ENCODE results near the gene MIA3. TPM values are rescaled to one million over a fixed set of nuclear protein-coding genes. Genes with fewer than 3 reads are reported as not detected.

MIA3 gene
- total and polyA plus RNA-seq, 9 of the 15 experiments (the other 6 are each of a cell fraction or from before 2014, with no cell fraction given), result 21.6 to 89.4 (median 40.8) TPM

GRCh38 chr1:222620566-222620965, 2.7 kb downstream of the MIA3 start:
- no peak for TF ChIP-seq SRSF9 (IDR thresholded peaks at IDR 0.05; ENCODE audit: borderline replicate concordance, low read depth, low read length)
- TF ChIP-seq NCOA1 (IDR thresholded peaks at IDR 0.05; ENCODE audit: low read depth), result no peak
- no peak for TF ChIP-seq MCM3 (IDR thresholded peaks at IDR 0.05)
- TF ChIP-seq MTA3 (IDR thresholded peaks at IDR 0.05; ENCODE audit: borderline replicate concordance), result no peak
- no peak for TF ChIP-seq PCBP2 (IDR thresholded peaks at IDR 0.05; ENCODE audit: low read depth, low read length, poor library complexity, severe bottlenecking)
- no peak for TF ChIP-seq ATF3 (IDR thresholded peaks at IDR 0.05)
- TF ChIP-seq ATF3 (CRISPR knock-in tag; conservative IDR thresholded peaks at IDR 0.05), result no peak
- TF ChIP-seq, protein P1, sequence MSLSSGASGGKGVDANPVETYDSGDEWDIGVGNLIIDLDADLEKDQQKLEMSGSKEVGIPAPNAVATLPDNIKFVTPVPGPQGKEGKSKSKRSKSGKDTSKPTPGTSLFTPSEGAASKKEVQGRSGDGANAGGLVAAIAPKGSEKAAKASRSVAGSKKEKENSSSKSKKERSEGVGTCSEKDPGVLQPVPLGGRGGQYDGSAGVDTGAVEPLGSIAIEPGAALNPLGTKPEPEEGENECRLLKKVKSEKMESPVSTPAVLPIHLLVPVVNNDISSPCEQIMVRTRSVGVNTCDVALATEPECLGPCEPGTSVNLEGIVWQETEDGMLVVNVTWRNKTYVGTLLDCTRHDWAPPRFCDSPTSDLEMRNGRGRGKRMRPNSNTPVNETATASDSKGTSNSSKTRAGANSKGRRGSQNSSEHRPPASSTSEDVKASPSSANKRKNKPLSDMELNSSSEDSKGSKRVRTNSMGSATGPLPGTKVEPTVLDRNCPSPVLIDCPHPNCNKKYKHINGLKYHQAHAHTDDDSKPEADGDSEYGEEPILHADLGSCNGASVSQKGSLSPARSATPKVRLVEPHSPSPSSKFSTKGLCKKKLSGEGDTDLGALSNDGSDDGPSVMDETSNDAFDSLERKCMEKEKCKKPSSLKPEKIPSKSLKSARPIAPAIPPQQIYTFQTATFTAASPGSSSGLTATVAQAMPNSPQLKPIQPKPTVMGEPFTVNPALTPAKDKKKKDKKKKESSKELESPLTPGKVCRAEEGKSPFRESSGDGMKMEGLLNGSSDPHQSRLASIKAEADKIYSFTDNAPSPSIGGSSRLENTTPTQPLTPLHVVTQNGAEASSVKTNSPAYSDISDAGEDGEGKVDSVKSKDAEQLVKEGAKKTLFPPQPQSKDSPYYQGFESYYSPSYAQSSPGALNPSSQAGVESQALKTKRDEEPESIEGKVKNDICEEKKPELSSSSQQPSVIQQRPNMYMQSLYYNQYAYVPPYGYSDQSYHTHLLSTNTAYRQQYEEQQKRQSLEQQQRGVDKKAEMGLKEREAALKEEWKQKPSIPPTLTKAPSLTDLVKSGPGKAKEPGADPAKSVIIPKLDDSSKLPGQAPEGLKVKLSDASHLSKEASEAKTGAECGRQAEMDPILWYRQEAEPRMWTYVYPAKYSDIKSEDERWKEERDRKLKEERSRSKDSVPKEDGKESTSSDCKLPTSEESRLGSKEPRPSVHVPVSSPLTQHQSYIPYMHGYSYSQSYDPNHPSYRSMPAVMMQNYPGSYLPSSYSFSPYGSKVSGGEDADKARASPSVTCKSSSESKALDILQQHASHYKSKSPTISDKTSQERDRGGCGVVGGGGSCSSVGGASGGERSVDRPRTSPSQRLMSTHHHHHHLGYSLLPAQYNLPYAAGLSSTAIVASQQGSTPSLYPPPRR (CRISPR knock-in tag; IDR thresholded peaks at IDR 0.05; ENCODE audit: borderline replicate concordance), result no peak
- TF ChIP-seq DNMT1 (IDR thresholded peaks at IDR 0.05), result no peak
- TF ChIP-seq ETV6 (IDR thresholded peaks at IDR 0.05; ENCODE audit: borderline replicate concordance in 1 of 2, low read depth in 2 of 2, low read length in 1 of 2), result no peak
- no peak for TF ChIP-seq ETV6 (CRISPR knock-in tag; IDR thresholded peaks at IDR 0.05; ENCODE audit: borderline replicate concordance)
- Histone ChIP-seq H4K20me1 (replicated peaks; ENCODE audit: control insufficient read depth, insufficient read depth, low read length) (peaks cover 13% of the 10 kb centered on the region), H3K4me1 (replicated peaks in 1 of 2; ENCODE audit: control insufficient read depth in 2 of 2, insufficient read depth in 2 of 2, low read length in 2 of 2) (peaks cover 8 to 14% of the 10 kb centered on the region in 2 experiments; a peak in 4 of 5 replicates), H3K4me3 (no peak overlapping the region), H3K79me2 (ENCODE audit: control insufficient read depth, insufficient read depth, low read length) (peaks cover 34% of the 10 kb centered on the region), H3K36me3 (ENCODE audit: control insufficient read depth, insufficient read depth, low read length) (peaks cover 42% of the 10 kb centered on the region), H3K27ac (ENCODE audit: extremely low read depth, low read depth, low read length) (no peak overlapping the region), H3K27me3 (ENCODE audit: control insufficient read depth in 2 of 2, insufficient read depth in 2 of 2, low read length in 2 of 2) (no peaks in the 10 kb centered on the region), H3K9me3 (replicated peaks; ENCODE audit: control insufficient read depth, insufficient read depth, low read depth, low read length) (no peaks in the 10 kb centered on the region), H2AFZ (ENCODE audit: low read depth, low read length) (no peak overlapping the region), H3K9me1 (ENCODE audit: control insufficient read depth, insufficient read depth, low read length) (no peaks in the 10 kb centered on the region), H3K4me2 (ENCODE audit: insufficient read depth, low read length) (no peak overlapping the region), H3K9ac (ENCODE audit: insufficient read depth in 1 of 2, low read depth in 2 of 2, low read length in 2 of 2) (no peak overlapping the region)
- CTCF ChIA-PET (ENCODE audit: low intra/inter-chr PET ratio), result no interaction called here
- no peak for DNase-seq (ENCODE audit: extremely low read depth in 1 of 4, low spot score in 3 of 4)
- FAIRE-seq, result no peak
- BruUV-seq (replicated peaks), result no TSS peak
- WGBS (ENCODE audit: insufficient coverage, low coverage, missing lambda C conversion rate), result 83% methylated on average over 2 of the region's 2 CpGs
- ATAC-seq, result no peak
- intact Hi-C loops (cut with micrococcal nuclease), result no loop called here
- POLR2A ChIA-PET, result interaction anchor here (1.0 to 1.4 kb wide), 2 partner anchors 14 to 31 kb away, joined by 3 to 5 read pairs; partner anchors contain the start of gene TAF1A
- in situ Hi-C loops (cut with MboI), result no loop called here
